NCI-H1417 (cell line): ENCODE measurements around the gene FABP3.
"Not testable (repeated sequence)": the region's sequence is repeated elsewhere in the genome, so short reads cannot be mapped to it uniquely, and the experiment has no call there.

Experiments
- DNase-seq, 3 experiments: peaks; one replicate each; lab custom pipeline; 2025; lab: John Stamatoyannopoulos, UW

FABP3 gene

GRCh38 chr1:31398246-31398645, 25.4 kb upstream of the FABP3 start:
- no peak for DNase-seq

- DNase-seq, result no peak
These were observed 24.7 kb upstream of the FABP3 start for GRCh38 chr1:31397360-31398095.

- DNase-seq, result no peak
These were observed 23.9 kb upstream of the FABP3 start for GRCh38 chr1:31396633-31397351.

GRCh38 chr1:31394584-31395193, 21.8 kb upstream of the FABP3 start:
- peak; percentile 75 to 91 (median 88) for DNase-seq

- DNase-seq, result no peak
These were observed 20.6 kb upstream of the FABP3 start for GRCh38 chr1:31393463-31393862.

- no peak for DNase-seq
These were observed 17.2 kb upstream of the FABP3 start for GRCh38 chr1:31390071-31390470.

GRCh38 chr1:31389616-31390015, 16.7 kb upstream of the FABP3 start:
- no peak for DNase-seq

GRCh38 chr1:31387612-31388011, 14.7 kb upstream of the FABP3 start:
- no peak for DNase-seq

- DNase-seq, result not testable (repeated sequence)
These were observed 13.8 kb upstream of the FABP3 start for GRCh38 chr1:31386576-31387243.

GRCh38 chr1:31383967-31384366, 11.1 kb upstream of the FABP3 start:
- DNase-seq, result no peak

GRCh38 chr1:31382379-31382989, 9.6 kb upstream of the FABP3 start:
- no peak for DNase-seq

- DNase-seq, result no peak
These were observed 8.8 kb upstream of the FABP3 start for GRCh38 chr1:31381394-31382294.

GRCh38 chr1:31380181-31380580, 7.3 kb upstream of the FABP3 start:
- DNase-seq, result no peak

- DNase-seq, result no peak
These were observed 5.1 kb upstream of the FABP3 start for GRCh38 chr1:31378001-31378400.

GRCh38 chr1:31377364-31377863, 4.5 kb upstream of the FABP3 start:
- no peak for DNase-seq

- peak in 2 of 3 experiments; percentile 21 to 61 for DNase-seq
These were observed 3.7 kb upstream of the FABP3 start for GRCh38 chr1:31376375-31377134.

GRCh38 chr1:31374511-31375196, 1.8 kb upstream of the FABP3 start:
- no peak for DNase-seq

- peak in 1 of 3 experiments; percentile 43 for DNase-seq
These were observed 1.1 kb upstream of the FABP3 start for GRCh38 chr1:31373897-31374486.

- DNase-seq, result no peak
These were observed 173 bp downstream of the FABP3 start for GRCh38 chr1:31372751-31373055.
